Hepatocyte (in vitro differentiated cells): ENCODE data around the gene RAD1.

Source experiments
- EZH2 ChIP-seq: fragments of 200-600 bp; sonication (generic); IDR thresholded peaks from 2 replicates; pipeline ENCODE4 v1.6.1; 2016; ENCODE audit warnings: antibody characterized with exemption, mild to moderate bottlenecking, borderline replicate concordance
- TF ChIP-seq, protein P1 (sequence below): fragments of 200-600 bp; sonication (generic); IDR thresholded peaks from 2 replicates; pipeline ENCODE4 v1.5.1; 2016; ENCODE audit warnings: antibody characterized with exemption, mild to moderate bottlenecking; ENCODE audit not compliant: poor library complexity

DNA sequence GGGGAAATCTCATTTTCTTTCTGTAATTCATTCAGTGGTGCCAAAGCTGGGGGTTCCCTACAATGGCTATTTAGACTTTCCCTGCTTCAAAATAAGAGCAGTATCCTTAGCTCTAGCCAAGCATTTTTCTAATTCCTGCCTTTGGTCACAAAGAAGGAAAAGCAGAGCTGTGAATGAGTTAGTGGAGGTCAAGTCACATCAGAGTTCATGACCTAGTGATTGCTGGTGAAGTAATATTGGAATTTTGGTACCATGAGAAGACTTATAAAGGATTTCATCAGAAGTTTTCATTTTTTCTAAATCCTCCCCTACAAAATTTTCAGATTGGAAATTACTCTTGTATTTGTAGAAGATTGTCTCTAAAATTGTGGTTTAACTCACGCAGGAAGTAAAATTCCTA is 42.0 kb upstream of the RAD1 start:
- TF ChIP-seq, protein P1, sequence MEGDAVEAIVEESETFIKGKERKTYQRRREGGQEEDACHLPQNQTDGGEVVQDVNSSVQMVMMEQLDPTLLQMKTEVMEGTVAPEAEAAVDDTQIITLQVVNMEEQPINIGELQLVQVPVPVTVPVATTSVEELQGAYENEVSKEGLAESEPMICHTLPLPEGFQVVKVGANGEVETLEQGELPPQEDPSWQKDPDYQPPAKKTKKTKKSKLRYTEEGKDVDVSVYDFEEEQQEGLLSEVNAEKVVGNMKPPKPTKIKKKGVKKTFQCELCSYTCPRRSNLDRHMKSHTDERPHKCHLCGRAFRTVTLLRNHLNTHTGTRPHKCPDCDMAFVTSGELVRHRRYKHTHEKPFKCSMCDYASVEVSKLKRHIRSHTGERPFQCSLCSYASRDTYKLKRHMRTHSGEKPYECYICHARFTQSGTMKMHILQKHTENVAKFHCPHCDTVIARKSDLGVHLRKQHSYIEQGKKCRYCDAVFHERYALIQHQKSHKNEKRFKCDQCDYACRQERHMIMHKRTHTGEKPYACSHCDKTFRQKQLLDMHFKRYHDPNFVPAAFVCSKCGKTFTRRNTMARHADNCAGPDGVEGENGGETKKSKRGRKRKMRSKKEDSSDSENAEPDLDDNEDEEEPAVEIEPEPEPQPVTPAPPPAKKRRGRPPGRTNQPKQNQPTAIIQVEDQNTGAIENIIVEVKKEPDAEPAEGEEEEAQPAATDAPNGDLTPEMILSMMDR = no peak
- no peak for TF ChIP-seq EZH2
